ENCODE results near the gene ARVCF.
"Not testable (repeated sequence)": the region's sequence is repeated elsewhere in the genome, so short reads cannot be mapped to it uniquely, and the experiment has no call there.

Gene ARVCF

DNA sequence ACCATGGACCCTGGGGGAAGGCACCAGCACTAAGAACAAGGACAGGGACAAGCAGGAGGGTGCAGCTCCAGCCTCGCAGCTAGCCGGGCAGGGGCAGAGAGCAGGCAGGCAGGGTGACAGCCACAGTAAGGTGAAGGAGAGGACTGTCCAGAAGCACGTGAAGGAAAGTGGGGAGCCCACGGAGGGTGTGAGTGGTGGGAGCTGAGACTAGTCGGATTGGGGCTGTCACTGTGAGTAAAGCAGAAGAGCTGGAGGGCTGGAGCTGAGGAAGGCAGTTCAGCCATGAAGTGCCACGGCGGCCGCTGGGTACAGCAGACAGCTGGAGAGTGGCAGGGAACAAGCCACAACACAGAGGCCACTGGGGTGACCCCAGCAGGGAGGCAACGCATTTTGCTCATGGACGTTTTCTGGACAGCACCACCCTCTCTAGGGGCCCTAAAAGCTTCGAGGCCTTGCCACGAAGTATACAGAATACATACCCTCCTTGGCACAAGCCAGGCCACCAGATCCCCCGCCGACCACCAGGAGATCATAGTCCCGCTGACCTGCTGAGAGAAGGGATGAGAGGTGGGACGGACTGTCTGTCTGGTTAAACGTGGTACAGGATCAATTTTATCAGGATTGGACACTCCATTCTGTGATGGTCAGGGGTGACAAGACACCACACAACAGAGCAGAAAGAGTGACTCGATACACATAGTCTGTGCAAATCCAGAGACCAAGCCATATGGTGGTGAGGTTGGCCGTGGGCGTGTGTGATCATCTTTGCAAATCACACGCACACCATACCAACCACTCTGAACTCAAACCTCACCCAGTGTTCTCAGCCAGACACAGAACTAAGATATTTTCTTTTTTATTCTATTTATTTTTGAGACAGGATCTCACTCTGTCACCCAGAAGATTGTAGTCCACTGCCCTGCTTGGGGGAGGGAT, 85.8 kb downstream of the ARVCF start:
- DNase-seq, result no peak
- Histone ChIP-seq H3K4me3 (no peak overlapping the region), H3K27ac (no peak overlapping the region), H3K36me3 (peaks cover 0 to 20% (median 0%) of the 10 kb centered on the region in 3 donors), H3K27me3 (no peaks in the 10 kb centered on the region), H3K4me1 (peaks cover 0 to 7% (median 0%) of the 10 kb centered on the region in 4 donors), H3K9me3 (no peaks in the 10 kb centered on the region)
- TF ChIP-seq, protein P1, sequence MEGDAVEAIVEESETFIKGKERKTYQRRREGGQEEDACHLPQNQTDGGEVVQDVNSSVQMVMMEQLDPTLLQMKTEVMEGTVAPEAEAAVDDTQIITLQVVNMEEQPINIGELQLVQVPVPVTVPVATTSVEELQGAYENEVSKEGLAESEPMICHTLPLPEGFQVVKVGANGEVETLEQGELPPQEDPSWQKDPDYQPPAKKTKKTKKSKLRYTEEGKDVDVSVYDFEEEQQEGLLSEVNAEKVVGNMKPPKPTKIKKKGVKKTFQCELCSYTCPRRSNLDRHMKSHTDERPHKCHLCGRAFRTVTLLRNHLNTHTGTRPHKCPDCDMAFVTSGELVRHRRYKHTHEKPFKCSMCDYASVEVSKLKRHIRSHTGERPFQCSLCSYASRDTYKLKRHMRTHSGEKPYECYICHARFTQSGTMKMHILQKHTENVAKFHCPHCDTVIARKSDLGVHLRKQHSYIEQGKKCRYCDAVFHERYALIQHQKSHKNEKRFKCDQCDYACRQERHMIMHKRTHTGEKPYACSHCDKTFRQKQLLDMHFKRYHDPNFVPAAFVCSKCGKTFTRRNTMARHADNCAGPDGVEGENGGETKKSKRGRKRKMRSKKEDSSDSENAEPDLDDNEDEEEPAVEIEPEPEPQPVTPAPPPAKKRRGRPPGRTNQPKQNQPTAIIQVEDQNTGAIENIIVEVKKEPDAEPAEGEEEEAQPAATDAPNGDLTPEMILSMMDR (IDR thresholded peaks at IDR 0.05), result no peak
- intact Hi-C loops (cut with DNase I; ENCODE audit: low total_unique reads), result no loop called here

GRCh38 chr22:19929586-19930550, 86.8 kb downstream of the ARVCF start:
- Histone ChIP-seq H3K27me3 (no peaks in the 10 kb centered on the region), H3K27ac (no peak overlapping the region), H3K36me3 (peaks cover 0 to 12% (median 0%) of the 10 kb centered on the region in 3 donors), H3K4me1 (peaks cover 0 to 7% (median 0%) of the 10 kb centered on the region in 4 donors), H3K9me3 (no peaks in the 10 kb centered on the region), H3K4me3 (no peak overlapping the region)
- TF ChIP-seq, protein P1 (IDR thresholded peaks at IDR 0.05), result no peak
- intact Hi-C loops (cut with DNase I; ENCODE audit: low total_unique reads), result no loop called here
- DNase-seq, result no peak

- TF ChIP-seq, protein P1 (IDR thresholded peaks at IDR 0.05), result no peak
- H3K4me3 ChIP-seq, result no peak overlapping the region
- no peaks in the 10 kb centered on the region for H3K27me3 ChIP-seq
- no peak for DNase-seq
- intact Hi-C loops (cut with DNase I; ENCODE audit: low total_unique reads), result no loop called here
- H3K9me3 ChIP-seq, result no peaks in the 10 kb centered on the region
- H3K27ac ChIP-seq, result no peak overlapping the region
- H3K4me1 ChIP-seq, result peaks cover 0 to 1% (median 0%) of the 10 kb centered on the region in 4 donors
- H3K36me3 ChIP-seq, result peaks cover 0 to 12% (median 0%) of the 10 kb centered on the region in 3 donors
These were observed 88.4 kb downstream of the ARVCF start for GRCh38 chr22:19928207-19928606.

DNA sequence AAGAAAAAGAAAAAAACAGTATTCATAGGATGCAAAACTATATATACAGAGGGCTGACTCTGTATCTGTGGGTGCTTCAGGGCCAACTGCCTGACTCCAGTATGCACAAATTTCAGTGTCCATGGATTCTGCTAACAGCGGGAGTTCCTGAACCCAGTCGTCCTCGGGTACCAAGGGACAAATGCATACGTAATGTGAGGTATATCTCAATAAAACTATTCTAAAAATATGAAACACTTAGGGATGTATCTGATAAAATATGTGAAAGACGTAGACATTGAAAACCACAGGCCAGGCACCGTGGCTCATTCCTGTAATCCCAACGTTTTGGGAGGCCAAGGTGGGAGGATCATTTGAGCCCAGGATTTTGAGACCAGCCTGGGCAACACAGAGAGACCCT, 88.9 kb downstream of the ARVCF start:
- Histone ChIP-seq H3K4me1 (no peaks in the 10 kb centered on the region), H3K9me3 (no peaks in the 10 kb centered on the region), H3K4me3 (no peak overlapping the region), H3K27me3 (no peaks in the 10 kb centered on the region), H3K27ac (no peak overlapping the region), H3K36me3 (peaks cover 0 to 12% (median 0%) of the 10 kb centered on the region in 3 donors)
- intact Hi-C loops (cut with DNase I; ENCODE audit: low total_unique reads), result no loop called here
- DNase-seq, result no peak
- TF ChIP-seq, protein P1 (IDR thresholded peaks at IDR 0.05), result no peak

DNA sequence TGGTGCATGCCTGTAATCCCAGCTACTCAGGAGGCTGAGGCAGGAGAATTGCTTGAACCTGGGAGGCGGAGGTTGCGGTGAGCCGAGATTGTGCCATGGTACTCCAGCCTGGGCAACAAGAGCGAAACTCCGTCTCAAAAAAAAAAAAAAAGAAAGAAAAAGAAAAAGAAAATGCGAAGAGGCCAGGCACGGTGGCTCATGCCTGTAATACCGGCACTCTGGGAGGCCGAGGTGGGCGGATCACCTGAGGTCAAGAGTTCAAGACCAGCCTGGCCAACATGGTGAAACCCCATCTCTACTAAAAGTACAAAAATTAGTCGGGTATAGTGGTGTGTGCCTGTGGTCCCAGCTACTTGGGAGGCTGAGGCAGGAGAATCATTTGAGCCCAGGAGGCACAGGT, 90.6 kb downstream of the ARVCF start:
- H3K4me1 ChIP-seq; DNase-seq; H3K27ac ChIP-seq; H3K27me3 ChIP-seq; H3K4me3 ChIP-seq; intact Hi-C loops (cut with DNase I; ENCODE audit: low total_unique reads); H3K9me3 ChIP-seq: not testable (repeated sequence)
- H3K36me3 ChIP-seq, result peaks cover 0 to 12% (median 0%) of the 10 kb centered on the region in 3 donors
